Central memory CD4-positive, alpha-beta T cell (primary cell): ENCODE data around the gene TBC1D2B.
"Not testable (repeated sequence)": the region's sequence is repeated elsewhere in the genome, so short reads cannot be mapped to it uniquely, and the experiment has no call there.

ENCODE experiments used
- DNase-seq: peaks from one replicate; pipeline ENCODE4 v3.0.0; 2022

The TBC1D2B gene

GRCh38 chr15:77985031-77985930 is 92.2 kb downstream of the TBC1D2B start:
- DNase-seq: no peak

GRCh38 chr15:77984446-77984861 is 93.1 kb downstream of the TBC1D2B start:
- DNase-seq: no peak

GRCh38 chr15:77983708-77984445 is 93.6 kb downstream of the TBC1D2B start:
- DNase-seq: no peak

DNA sequence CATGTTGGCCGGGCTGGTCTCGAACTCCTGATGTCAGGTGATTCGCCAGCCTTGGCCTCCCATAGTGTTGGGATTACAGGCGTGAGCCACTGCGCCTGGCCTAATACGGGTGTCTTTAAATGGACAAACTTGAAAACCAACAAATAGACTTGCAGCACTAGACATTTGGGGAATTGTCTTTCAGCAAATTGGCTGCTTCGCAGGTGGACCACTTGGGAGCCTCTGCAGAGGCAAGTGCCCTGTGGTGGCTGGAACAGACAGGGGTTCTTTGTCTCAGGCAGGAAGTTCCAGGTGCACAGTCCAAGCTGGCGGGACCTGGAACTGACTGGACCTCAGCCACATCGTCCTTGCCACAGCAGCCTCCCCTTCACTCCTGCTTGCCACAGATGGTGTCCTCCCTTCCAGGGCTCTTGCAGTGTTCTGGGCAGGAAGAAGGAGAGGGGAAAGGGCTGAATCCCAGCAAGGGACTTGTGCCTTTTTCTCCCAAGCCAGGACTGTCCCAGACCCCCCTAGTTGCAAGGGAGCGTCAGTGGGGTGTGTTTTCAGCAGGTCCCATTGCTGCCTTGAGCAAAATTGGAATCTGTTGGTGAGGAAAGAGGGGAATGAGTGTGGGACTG is 94.3 kb downstream of the TBC1D2B start:
- no peak for DNase-seq

DNA sequence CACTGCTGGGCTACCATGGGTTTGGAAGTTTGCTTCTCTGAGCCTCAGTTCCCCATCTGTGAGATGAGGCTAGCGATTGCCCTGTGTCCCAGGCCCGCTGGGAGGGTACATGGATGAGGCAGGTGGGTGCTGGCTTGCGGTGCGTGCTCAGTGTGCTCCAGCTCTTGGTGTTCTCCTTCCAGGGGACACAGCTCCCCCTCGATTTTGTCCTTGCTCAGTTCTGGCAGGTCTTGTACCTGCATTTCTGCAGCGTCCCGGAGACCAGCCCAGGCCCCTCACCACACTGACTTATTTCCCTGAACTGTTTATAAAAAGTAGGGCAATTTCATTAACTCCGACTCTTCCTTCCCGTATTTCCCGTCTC is 95.4 kb downstream of the TBC1D2B start:
- DNase-seq: no peak

DNA sequence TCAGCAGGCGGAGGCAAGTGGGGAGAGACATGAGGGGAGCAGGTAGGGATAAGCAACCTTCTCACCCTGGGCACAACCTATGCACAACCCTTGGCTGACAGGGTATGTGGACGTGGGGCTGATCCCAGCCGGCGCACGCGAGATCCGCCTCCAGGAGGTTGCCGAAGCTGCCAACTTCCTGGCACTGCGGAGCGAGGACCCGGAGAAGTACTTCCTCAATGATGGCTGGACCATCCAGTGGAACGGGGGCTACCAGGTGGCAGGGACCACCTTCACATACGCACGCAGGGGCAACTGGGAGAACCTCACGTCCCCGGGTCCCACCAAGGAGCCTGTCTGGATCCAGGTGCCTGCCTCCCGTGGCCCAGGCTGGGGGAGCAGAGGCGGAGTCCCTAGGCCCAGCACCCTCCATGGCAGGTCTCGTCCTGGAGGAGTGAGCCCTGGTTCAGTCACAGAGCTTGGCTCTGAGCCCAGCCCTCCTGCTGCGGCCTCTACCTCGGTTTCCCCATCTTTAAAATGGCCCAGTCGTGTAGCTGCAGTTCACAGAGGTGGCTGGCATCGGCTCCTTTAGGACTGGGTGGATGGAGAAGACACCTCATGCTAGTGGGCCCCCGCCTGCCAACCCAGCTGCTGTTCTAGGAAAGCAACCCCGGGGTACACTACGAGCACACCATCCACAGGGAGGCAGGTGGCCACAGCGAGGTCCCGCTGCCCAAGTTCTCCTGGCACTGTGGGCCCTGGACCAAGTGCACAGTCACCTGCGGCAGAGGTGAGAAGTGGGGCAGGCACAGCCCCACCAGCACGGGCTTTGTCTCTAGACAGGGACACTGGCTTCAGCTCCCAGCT is 96.0 kb downstream of the TBC1D2B start:
- no peak for DNase-seq

GRCh38 chr15:77980674-77981073 is 96.8 kb downstream of the TBC1D2B start:
- DNase-seq: not testable (repeated sequence)

DNA sequence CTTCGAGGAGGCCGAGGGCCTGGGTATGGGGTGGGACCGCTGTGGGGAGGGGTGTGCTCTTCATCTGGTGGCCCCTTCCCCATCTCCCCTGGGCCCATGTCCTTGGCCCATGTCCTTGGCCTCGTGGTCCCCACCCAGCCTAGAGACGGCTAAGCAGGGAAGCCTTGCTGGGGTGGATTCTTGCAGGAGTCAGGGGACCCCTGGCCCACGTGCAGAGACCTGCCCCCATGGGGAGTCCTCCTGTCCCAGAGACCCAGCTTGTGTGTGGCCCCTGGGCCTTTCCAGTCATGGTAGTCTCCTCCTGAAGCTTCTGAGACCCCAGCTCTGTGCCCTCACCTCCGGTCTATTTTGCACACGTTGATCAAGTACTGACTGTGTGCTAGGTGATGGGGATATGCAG is 97.4 kb downstream of the TBC1D2B start:
- DNase-seq: no peak

DNA sequence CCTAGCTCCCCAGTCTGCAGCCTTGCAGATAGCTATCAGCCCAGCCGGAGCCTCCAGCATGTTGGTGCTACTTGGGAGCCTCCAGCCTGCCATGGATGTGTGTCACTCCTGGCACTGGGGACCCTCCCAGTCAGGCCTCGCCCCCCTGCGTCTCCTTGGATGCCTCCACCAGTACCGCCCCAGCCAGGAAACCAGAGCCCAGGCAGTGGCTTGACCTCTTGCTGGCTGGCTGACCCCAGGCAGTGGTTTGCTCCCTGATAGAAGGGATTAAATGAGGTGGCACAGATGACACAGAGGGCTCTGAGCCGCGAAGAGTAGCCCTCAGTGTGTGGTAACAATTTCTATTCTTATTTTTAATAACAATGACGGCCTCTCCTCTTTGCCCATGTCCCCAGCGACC is 98.4 kb downstream of the TBC1D2B start:
- not testable (repeated sequence) for DNase-seq

- not testable (repeated sequence) for DNase-seq
Observed at GRCh38 chr15:77978759-77979145, 98.8 kb downstream of the TBC1D2B start.

DNA sequence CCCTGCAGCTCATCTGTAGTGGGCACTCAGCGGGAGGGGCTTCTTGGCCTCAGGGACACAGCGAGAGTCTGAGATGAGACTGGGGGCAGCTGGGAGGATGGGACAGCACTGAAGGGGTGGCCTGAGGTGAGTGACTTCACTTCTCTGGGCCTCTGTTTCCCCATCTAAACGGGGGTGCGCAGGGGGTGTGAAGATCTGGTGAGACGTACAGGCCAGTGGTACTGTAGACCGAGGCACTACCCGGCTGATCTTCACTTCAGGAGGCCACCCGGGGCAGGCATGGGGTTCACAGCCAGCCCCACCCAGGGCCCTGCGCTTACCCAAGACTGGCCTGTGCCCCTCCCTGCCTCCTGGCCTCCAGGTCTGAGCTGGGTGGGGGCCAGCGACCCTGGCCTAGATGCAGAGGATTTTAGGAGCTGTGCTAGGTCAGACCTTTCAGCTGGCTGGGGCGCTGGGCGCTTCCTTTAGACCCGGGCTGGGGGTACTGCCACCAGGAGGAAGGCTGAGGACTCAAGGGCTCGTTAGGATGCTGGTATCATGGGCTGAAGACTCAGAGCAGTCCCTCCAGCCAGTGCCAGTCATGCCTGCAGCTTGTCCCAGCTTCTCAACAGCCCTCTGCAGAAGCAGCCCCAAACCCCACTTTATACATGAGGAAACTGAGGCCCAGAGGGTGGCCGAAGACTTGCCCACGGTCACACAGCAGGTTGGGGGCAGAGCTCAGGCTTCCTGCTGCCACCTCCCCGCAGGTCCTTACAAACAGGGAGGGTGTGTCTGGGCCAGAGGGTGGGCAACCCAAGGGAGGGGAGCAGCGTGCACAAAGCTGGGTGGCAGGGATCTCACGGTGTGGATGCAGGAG is 99.4 kb downstream of the TBC1D2B start:
- not testable (repeated sequence) for DNase-seq

DNA sequence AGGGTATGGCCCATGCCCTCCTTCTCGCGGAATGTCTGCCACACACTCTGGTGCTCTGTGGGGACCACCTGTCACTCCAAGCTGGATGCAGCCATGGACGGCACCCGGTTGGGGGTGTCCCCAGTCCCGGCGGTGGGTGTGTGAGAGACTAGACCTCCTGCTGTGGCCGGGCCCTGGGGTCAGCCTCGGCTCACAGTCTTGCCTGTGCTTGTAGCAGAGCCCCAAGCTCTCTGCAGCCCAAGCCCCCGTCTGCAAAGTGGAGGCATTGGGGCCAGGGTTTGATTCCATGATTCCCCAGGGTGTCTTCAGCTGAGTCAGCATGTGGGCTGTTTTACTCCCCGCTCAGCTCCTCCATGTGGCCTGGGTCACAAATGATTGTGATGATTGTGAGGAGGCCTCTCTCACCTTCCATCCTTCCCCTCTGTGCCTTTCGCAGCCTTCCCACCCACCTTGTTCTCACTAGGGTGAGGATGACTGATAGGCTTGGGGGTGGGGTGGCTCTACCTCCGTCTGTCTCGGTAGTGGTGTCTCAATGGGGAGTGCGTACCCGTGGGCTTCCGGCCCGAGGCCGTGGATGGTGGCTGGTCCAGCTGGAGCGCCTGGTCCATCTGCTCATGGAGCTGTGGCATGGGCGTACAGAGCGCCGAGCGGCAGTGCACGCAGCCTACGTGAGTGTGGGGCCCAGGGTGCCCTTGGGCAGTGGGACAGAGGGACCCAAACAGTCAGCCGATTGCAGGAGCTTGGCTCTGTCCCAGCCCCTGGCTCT is 100.6 kb downstream of the TBC1D2B start:
- not testable (repeated sequence) for DNase-seq

DNA sequence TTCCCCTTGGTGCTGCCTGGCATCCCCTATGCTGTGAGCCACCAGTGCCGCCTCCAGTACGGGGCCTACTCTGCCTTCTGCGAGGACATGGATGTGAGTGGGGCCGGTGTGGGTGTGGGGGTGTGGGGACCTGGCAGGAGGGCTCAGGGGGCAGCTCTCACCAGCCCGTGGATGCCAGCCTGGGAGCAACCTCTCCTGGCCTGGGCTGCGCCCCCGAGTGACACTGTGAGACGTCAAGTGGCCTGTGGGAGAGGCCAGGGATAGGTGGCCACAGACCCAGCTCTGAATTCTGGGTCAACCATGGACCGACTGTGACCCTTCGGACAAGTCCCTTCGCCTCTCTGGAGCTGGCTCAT is 101.4 kb downstream of the TBC1D2B start:
- not testable (repeated sequence) for DNase-seq

- no peak for DNase-seq
Observed at GRCh38 chr15:77975332-77976094, 102.0 kb downstream of the TBC1D2B start.

GRCh38 chr15:77974416-77975331 is 102.8 kb downstream of the TBC1D2B start:
- no peak for DNase-seq

- no peak for DNase-seq
Observed at GRCh38 chr15:77974098-77974414, 103.5 kb downstream of the TBC1D2B start.

- DNase-seq: not testable (repeated sequence)
Observed at GRCh38 chr15:77973273-77974097, 104.0 kb downstream of the TBC1D2B start.

GRCh38 chr15:77972706-77973105 is 104.8 kb downstream of the TBC1D2B start:
- DNase-seq: not testable (repeated sequence)
